Fibroblast of mammary gland (primary cell): Measurements from ENCODE around the gene PLEKHG1.

Source experiments
- DNase-seq: peaks from one replicate; pipeline ENCODE4 v3.0.0-alpha.2; 2010; ENCODE audit warnings: low read depth
- H3K4me3 ChIP-seq: 2 replicates; pipeline ENCODE4 v1.5.1; 2011; ENCODE audit warnings: low read depth, mild to moderate bottlenecking, low read length, moderate library complexity; ENCODE audit not compliant: control insufficient read depth
- CTCF ChIP-seq: conservative IDR thresholded peaks from 2 replicates; pipeline ENCODE4 v1.5.1; 2011; ENCODE audit warnings: low read depth, low read length, inconsistent platforms; ENCODE audit not compliant: control insufficient read depth, insufficient read depth

Gene PLEKHG1

GRCh38 chr6:150620763-150621162, 21.1 kb downstream of the PLEKHG1 start:
- DNase-seq = no peak
- no peak overlapping the region for H3K4me3 ChIP-seq
- TF ChIP-seq CTCF = no peak

DNA sequence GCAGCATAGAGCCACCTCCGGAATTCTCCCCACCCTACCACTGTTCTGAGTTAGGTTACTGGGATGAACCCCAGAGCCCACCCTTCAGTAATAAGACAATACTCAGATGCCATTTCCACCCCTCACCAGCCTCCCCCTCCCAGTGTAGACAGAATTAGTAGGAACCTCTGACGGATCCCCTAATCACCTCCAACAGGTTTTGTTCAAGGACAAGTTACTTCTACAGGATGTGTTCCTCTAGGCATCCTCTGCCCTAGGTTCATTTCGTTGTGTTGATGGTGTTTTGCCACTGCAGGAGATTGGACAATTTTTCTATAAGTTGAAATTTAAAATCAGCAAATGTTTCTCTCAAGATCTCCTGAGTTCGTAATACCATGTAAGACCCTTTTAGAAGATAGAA, 22.8 kb downstream of the PLEKHG1 start:
- DNase-seq = no peak
- TF ChIP-seq CTCF = no peak
- H3K4me3 ChIP-seq = no peak overlapping the region

DNA sequence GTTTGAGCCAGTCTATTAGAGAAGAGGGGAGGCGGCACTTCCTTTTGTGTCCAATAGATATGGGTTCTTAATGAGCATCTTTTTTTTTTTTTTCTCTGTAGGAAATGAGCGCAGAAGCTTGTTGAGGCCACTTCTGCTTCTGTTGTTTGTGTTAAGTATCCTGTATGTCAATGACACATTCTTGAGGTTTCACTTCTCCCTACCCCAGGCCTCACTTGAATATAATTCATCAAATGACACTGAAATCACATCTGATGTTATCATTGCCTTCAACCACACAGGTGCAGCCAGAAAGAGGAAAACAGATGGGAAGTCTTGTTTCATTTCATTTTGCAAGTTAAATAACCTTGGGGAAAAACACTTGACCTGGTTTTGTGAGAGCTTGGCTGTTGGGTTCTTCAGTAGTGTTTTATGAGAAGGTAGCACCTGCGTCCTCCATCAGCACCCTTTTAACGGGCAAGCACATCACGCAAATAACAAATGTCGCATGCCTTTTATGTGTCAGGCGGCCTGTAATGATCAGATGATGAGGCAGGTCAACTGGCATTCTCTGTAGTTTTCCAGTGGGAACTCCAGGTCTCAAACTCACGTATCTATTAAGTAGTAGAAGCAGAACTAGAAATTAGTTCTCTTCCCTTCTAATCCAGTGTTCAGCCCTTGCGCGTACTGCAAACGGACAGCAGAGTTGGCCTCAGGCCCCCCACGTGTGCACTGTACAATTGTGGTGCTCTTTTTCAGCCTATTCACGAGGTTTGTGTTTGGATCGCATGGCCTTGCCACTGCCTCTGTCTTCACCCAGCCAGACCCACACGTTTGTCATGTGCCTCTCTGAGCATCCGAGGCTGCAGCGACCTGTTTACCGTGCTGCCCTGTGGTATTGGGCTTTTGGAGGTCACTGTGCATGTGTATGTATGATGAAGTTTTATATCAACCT, 23.5 kb downstream of the PLEKHG1 start:
- DNase-seq = no peak
- H3K4me3 ChIP-seq = no peak overlapping the region
- no peak for TF ChIP-seq CTCF

- no peak for DNase-seq
- no peak overlapping the region for H3K4me3 ChIP-seq
- no peak for TF ChIP-seq CTCF
Measured at GRCh38 chr6:150624191-150624590, 24.5 kb downstream of the PLEKHG1 start.

- H3K4me3 ChIP-seq = no peak overlapping the region
- TF ChIP-seq CTCF = no peak
- DNase-seq = no peak
Measured at GRCh38 chr6:150625927-150626326, 26.2 kb downstream of the PLEKHG1 start.

DNA sequence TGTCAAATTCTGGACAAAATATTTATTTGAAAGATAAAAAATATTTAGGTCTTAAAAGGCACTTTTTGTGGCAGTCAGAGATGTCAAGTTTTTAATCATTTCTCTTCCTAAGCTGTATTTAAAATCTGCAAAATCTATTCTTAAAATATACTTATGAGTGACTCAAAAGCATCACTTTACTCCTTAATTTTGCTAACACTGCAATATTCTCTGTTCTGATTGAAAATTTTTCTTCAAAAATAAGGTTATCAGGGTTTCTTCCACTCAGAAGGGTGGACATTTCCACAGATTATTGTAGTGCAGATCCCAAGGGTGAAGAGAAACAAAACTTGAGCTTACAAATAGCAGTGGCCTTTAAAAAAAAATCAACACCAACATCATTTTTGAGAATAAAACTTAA, 27.5 kb downstream of the PLEKHG1 start:
- no peak overlapping the region for H3K4me3 ChIP-seq
- TF ChIP-seq CTCF = no peak

More for the DNA sequence above, 27.5 kb downstream of the PLEKHG1 start:
- no peak for DNase-seq
